Activated CD8-positive, alpha-beta T cell treated with anti-CD3 and anti-CD28 coated beads for 36 hours (primary cell): ENCODE data around the gene TGFB2. TPM values are rescaled to one million over a fixed set of nuclear protein-coding genes. Genes with fewer than 3 reads are reported as not detected.

Source experiments
- ATAC-seq: fragments of 200-7000 bp; cut with Tn5 transposase; one replicate; pipeline ENCODE4 v1.10.0; 2021; ENCODE audit warnings: mild to moderate bottlenecking, moderate library complexity
- CTCF ChIA-PET: fragments of 350-600 bp; sonication (Branson Sonifier 250); formaldehyde crosslinking; loops from one replicate; lab custom pipeline; 2021; ENCODE audit warnings: antibody characterized with exemption; lab: Charles Lee
- POLR2A ChIA-PET: fragments of 350-600 bp; sonication (Branson Sonifier 250); formaldehyde crosslinking; loops from one replicate; lab custom pipeline; 2021; ENCODE audit warnings: antibody characterized with exemption; lab: Charles Lee
- DNase-seq: peaks from one replicate; pipeline ENCODE4 v3.0.0-alpha.2; 2020
- H3K27ac Mint-ChIP-seq: one replicate; pipeline ENCODE4 v1.8.0; 2021; ENCODE audit warnings: mild to moderate bottlenecking, mixed read lengths
- H3K27me3 Mint-ChIP-seq: one replicate; pipeline ENCODE4 v1.8.0; 2021; ENCODE audit warnings: mixed read lengths
- H3K36me3 Mint-ChIP-seq: one replicate; pipeline ENCODE4 v1.8.0; 2021; ENCODE audit warnings: low read depth, mixed read lengths
- H3K4me1 Mint-ChIP-seq: one replicate; pipeline ENCODE4 v1.8.0; 2021; ENCODE audit warnings: low read depth, mixed read lengths
- H3K4me3 Mint-ChIP-seq: one replicate; pipeline ENCODE4 v1.8.0; 2021; ENCODE audit warnings: mild to moderate bottlenecking, moderate library complexity, mixed read lengths
- H3K9me3 Mint-ChIP-seq: one replicate; pipeline ENCODE4 v1.8.0; 2021; ENCODE audit warnings: mixed read lengths
- intact Hi-C: fragments of 100-400 bp; cut with micrococcal nuclease; formaldehyde crosslinking; loops from one replicate; pipeline ENCODE4 v1.10.0; 2022
- total RNA-seq, 2 experiments: library from RNA; stranded (reverse); gene quantifications; one replicate each; pipeline ENCODE4 v1.2.3, GENCODE V29; 2021
- TF ChIP-seq, protein P1 (sequence below): fragments of 200-600 bp; IDR thresholded peaks from one replicate; pipeline ENCODE4 v1.8.0; 2022; ENCODE audit warnings: antibody characterized with exemption, mild to moderate bottlenecking

TGFB2 gene
- total RNA-seq, 2 experiments from 2014 or later, result not detected

DNA sequence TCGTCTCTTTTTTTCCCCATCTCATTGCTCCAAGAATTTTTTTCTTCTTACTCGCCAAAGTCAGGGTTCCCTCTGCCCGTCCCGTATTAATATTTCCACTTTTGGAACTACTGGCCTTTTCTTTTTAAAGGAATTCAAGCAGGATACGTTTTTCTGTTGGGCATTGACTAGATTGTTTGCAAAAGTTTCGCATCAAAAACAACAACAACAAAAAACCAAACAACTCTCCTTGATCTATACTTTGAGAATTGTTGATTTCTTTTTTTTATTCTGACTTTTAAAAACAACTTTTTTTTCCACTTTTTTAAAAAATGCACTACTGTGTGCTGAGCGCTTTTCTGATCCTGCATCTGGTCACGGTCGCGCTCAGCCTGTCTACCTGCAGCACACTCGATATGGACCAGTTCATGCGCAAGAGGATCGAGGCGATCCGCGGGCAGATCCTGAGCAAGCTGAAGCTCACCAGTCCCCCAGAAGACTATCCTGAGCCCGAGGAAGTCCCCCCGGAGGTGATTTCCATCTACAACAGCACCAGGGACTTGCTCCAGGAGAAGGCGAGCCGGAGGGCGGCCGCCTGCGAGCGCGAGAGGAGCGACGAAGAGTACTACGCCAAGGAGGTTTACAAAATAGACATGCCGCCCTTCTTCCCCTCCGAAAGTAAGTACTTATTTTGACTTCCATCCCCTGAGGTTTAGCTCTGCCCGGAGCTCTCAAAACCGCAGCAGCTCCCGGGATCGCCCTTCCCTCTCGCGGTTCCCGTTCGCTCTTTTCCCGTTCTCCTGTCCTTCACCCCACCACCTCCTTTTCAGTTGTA lies 1.5 kb downstream of the TGFB2 start:
- no peak for ATAC-seq
- H3K36me3 Mint-ChIP-seq, result peaks cover 3% of the 10 kb centered on the region
- DNase-seq, result peak; percentile 16
- POLR2A ChIA-PET, result interaction anchor here (1.1 kb wide), 1 partner anchor 9 kb away, joined by 3 read pairs; no protein-coding TSS in a partner anchor
- CTCF ChIA-PET, result no interaction called here
- peaks cover 44% of the 10 kb centered on the region for H3K27me3 Mint-ChIP-seq
- peaks cover 27% of the 10 kb centered on the region for H3K4me1 Mint-ChIP-seq
- no peak overlapping the region for H3K4me3 Mint-ChIP-seq
- intact Hi-C loops, result no loop called here
- H3K9me3 Mint-ChIP-seq, result no peaks in the 10 kb centered on the region
- H3K27ac Mint-ChIP-seq, result no peak overlapping the region
- TF ChIP-seq, protein P1, sequence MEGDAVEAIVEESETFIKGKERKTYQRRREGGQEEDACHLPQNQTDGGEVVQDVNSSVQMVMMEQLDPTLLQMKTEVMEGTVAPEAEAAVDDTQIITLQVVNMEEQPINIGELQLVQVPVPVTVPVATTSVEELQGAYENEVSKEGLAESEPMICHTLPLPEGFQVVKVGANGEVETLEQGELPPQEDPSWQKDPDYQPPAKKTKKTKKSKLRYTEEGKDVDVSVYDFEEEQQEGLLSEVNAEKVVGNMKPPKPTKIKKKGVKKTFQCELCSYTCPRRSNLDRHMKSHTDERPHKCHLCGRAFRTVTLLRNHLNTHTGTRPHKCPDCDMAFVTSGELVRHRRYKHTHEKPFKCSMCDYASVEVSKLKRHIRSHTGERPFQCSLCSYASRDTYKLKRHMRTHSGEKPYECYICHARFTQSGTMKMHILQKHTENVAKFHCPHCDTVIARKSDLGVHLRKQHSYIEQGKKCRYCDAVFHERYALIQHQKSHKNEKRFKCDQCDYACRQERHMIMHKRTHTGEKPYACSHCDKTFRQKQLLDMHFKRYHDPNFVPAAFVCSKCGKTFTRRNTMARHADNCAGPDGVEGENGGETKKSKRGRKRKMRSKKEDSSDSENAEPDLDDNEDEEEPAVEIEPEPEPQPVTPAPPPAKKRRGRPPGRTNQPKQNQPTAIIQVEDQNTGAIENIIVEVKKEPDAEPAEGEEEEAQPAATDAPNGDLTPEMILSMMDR, result no peak

DNA sequence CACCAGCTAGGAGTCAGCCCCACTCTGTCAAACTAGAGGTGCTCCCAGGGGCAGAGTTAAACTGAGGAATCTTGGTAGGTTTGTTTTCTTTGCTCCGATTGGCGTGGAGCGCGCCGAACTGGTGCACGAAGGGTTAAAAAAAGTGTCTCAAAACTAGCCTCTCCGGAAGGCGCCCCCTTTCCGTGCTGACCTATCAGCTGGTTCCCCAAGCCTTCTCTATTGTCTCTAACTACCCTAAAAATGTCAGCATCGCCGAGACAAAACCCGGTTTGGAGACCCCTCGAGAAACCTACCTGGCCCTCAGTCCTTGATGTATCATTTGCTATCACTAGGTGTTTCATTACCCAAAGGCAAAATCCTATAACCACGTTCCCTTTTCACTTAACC lies 2.2 kb downstream of the TGFB2 start:
- H3K4me3 Mint-ChIP-seq, result no peak overlapping the region
- H3K4me1 Mint-ChIP-seq, result peaks cover 32% of the 10 kb centered on the region
- H3K36me3 Mint-ChIP-seq, result peaks cover 3% of the 10 kb centered on the region
- ChIA-PET CTCF (no interaction called here), POLR2A (no interaction called here)
- peaks cover 40% of the 10 kb centered on the region for H3K27me3 Mint-ChIP-seq
- DNase-seq (peak; percentile 7), ATAC-seq (no peak)
- intact Hi-C loops, result no loop called here
- H3K9me3 Mint-ChIP-seq, result no peaks in the 10 kb centered on the region
- no peak overlapping the region for H3K27ac Mint-ChIP-seq
- TF ChIP-seq, protein P1, result no peak

DNA sequence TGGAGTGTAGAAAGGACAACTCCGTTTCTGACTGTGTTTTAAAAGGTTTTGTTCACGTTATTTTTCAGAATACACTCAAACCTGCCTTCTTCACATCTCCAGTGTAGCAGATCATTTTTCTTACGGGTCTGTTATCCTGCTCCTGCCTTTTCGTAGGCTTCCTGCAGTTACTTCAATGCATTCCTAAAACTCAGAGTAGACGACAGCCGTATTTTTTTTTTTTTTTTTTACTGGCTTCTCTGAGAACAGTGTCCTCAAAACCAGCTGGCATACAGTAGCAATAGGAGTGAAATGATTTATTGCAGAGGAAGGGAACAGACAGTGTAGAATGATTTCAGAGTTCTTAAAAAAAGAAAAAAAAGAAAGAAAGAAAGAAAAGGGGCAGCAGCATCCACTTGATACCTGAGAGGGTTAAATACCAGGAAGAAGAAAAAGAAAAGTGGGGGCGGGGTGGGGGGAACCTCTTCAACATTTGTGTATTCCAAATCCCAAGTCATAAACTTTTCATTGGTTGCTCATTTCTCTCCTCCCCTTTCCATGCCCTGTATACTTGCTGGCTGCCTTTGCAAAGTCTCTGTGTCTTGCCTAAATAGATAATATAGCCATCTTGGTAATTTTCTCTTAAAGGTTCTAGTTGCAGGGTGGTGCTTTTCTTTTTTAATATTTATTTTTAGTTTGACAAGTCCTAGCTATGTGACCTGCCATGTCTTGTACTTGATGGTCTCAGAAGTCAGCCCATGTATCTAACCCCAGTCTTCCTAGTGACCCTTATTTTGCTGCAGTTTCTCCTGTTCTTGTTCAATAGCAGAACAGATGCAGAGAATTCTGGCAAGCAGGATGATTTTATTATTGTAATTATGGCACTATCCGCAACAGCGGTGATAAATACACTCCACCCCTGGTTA lies 2.8 kb downstream of the TGFB2 start:
- H3K27ac Mint-ChIP-seq, result no peak overlapping the region
- H3K9me3 Mint-ChIP-seq, result no peaks in the 10 kb centered on the region
- H3K27me3 Mint-ChIP-seq, result peaks cover 37% of the 10 kb centered on the region
- no peak overlapping the region for H3K4me3 Mint-ChIP-seq
- DNase-seq (no peak), ATAC-seq (no peak)
- CTCF ChIA-PET, result interaction anchor here (1.5 kb wide), 1 partner anchor 9 kb away, joined by 8 read pairs; no protein-coding TSS in a partner anchor
- POLR2A ChIA-PET, result no interaction called here
- intact Hi-C loops, result no loop called here
- peaks cover 35% of the 10 kb centered on the region for H3K4me1 Mint-ChIP-seq
- TF ChIP-seq, protein P1, result no peak
- peaks cover 2% of the 10 kb centered on the region for H3K36me3 Mint-ChIP-seq

DNA sequence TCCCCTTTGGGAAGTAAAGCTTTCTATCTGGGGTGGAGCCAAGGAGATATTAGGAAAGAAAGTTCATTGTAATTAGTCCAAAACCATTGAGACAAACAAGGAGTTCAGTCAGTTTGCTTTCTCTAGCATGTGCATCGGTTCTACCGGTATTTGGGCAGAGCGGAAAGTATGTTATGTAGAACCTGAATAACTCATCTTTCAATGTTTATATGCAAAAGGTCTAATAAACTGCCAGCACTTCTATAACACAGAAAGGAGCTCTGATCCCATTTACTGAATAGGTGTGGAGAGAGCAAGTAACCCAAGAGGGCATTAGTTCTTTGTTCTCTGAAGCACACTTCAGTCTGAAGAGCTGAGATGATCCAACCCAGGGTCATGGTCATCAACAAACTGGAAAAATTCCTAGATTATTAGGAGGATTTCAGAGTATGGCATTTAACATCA lies 3.5 kb downstream of the TGFB2 start:
- Mint-ChIP-seq H3K27me3 (peaks cover 36% of the 10 kb centered on the region), H3K36me3 (no peaks in the 10 kb centered on the region), H3K4me3 (no peak overlapping the region), H3K27ac (no peak overlapping the region), H3K9me3 (no peaks in the 10 kb centered on the region), H3K4me1 (peaks cover 35% of the 10 kb centered on the region)
- no peak for ATAC-seq
- CTCF ChIA-PET, result interaction anchor here (1.0 to 1.5 kb wide), 2 partner anchors 10 to 14 kb away, joined by 3 to 8 read pairs; no protein-coding TSS in a partner anchor
- intact Hi-C loops, result no loop called here
- POLR2A ChIA-PET, result no interaction called here
- no peak for DNase-seq
- TF ChIP-seq, protein P1, result no peak
